HCT116 (cell line): ENCODE measurements around the gene NEK9. TPM values are rescaled to one million over a fixed set of nuclear protein-coding genes. Genes with fewer than 3 reads are reported as not detected.

ENCODE experiments used
- ATAC-seq: fragments of 200-7000 bp; cut with Tn5 transposase; 2 replicates; pipeline ENCODE4 v1.9.1; 2020; ENCODE audit warnings: mild to moderate bottlenecking, moderate library complexity
- BruUV-seq: library from RNA; stranded (reverse); fragments of 400-500 nt; replicated peaks from 2 replicates; lab custom pipeline; 2021; lab: Mats Ljungman, UMichigan
- CTCF ChIA-PET: fragments of 300-600 bp; sonication (Branson Sonifier 250); formaldehyde crosslinking; loops from one replicate; lab custom pipeline; 2021; ENCODE audit warnings: antibody characterized with exemption; lab: Charles Lee
- POLR2A ChIA-PET: fragments of 300-600, 350-600 bp; sonication (Branson Sonifier 250); formaldehyde crosslinking; loops from one replicate; lab custom pipeline; 2021; ENCODE audit warnings: antibody characterized with exemption; lab: Charles Lee
- RAD21 ChIA-PET, 2 experiments: fragments of 300-600 bp; sonication (Branson Sonifier 250); formaldehyde crosslinking; loops; one replicate each; lab custom pipeline; 2023; ENCODE audit warnings: low total read pairs in 2 of 2; ENCODE audit not compliant: uncharacterized antibody in 2 of 2, unreplicated experiment in 2 of 2, low non-redundant PET in 1 of 2; lab: Charles Lee
- DNase-seq: peaks from one replicate; pipeline ENCODE4 v3.0.0-alpha.2; 2010; ENCODE audit warnings: low read depth, low spot score
- H2AFZ ChIP-seq: fragments of 200-600 bp; shearing (Covaris generic), sonication (generic); 2 replicates; pipeline ENCODE4 v1.6.1; 2017; ENCODE audit warnings: low read depth, mixed run types, mixed read lengths, antibody characterized with exemption, low read length; ENCODE audit not compliant: poor library complexity, severe bottlenecking
- H3K27ac ChIP-seq: 2 replicates; pipeline ENCODE4 v1.5.1; 2012; ENCODE audit warnings: low read depth, low read length
- H3K27me3 ChIP-seq: fragments of 200-600 bp; sonication (generic); 2 replicates; pipeline ENCODE4 v1.6.1; 2016; ENCODE audit warnings: mixed run types, low read length, mixed read lengths; ENCODE audit not compliant: insufficient read depth
- H3K36me3 ChIP-seq, 2 experiments: fragments of 200-500 bp in 1 of 2; fragments of 200-600 bp in 1 of 2; sonication (Bioruptor generic) in 1 of 2; sonication (generic) in 1 of 2; 2 replicates each; pipeline versions ENCODE4 v1.5.1 to v1.6.1; 2014 to 2016; ENCODE audit warnings: low read length in 2 of 2, inconsistent platforms in 1 of 2, mixed read lengths in 1 of 2, mixed run types in 1 of 2; ENCODE audit not compliant: insufficient read depth in 2 of 2, control insufficient read depth in 1 of 2
- H3K4me1 ChIP-seq, 2 experiments: fragments of 200-600 bp in 1 of 2; sonication (generic) in 1 of 2; 2 replicates each; pipeline versions ENCODE4 v1.5.1 to v1.6.1; 2012 to 2017; ENCODE audit warnings: low read length in 2 of 2, inconsistent platforms in 1 of 2, mild to moderate bottlenecking in 1 of 2, mixed read lengths in 1 of 2, mixed run types in 1 of 2, moderate library complexity in 1 of 2; ENCODE audit not compliant: insufficient read depth in 2 of 2, control insufficient read depth in 1 of 2
- H3K4me2 ChIP-seq: fragments of 200-600 bp; sonication (generic); 2 replicates; pipeline ENCODE4 v1.6.1; 2017; ENCODE audit warnings: mixed run types, low read length, mixed read lengths
- H3K4me3 ChIP-seq, 2 experiments: fragments of 200-600 bp in 1 of 2; sonication (generic) in 1 of 2; replicated peaks in 1 of 2; 2 replicates each; pipeline ENCODE4 v1.5.1; 2011 to 2016; ENCODE audit warnings: low read length in 2 of 2, control low read depth in 1 of 2, low read depth in 1 of 2, mild to moderate bottlenecking in 1 of 2, mixed read lengths in 1 of 2, mixed run types in 1 of 2
- H3K79me2 ChIP-seq: fragments of 200-600 bp; sonication (generic); 2 replicates; pipeline ENCODE4 v1.6.1; 2017; ENCODE audit warnings: mild to moderate bottlenecking, mixed run types, low read length, moderate library complexity, mixed read lengths; ENCODE audit not compliant: insufficient read depth
- H3K9ac ChIP-seq: fragments of 200-600 bp; sonication (generic); 2 replicates; pipeline ENCODE4 v1.6.1; 2016; ENCODE audit warnings: low read length, mixed read lengths
- H3K9me2 ChIP-seq: fragments of 200-600 bp; sonication (generic), shearing (Covaris generic); 2 replicates; pipeline ENCODE4 v1.6.1; 2017; ENCODE audit warnings: mixed run types, mild to moderate bottlenecking, moderate library complexity; ENCODE audit not compliant: insufficient read depth
- H3K9me3 ChIP-seq, 2 experiments: fragments of 200-500 bp in 1 of 2; fragments of 200-600 bp in 1 of 2; sonication (Bioruptor generic) in 1 of 2; sonication (generic) in 1 of 2; 2 replicates each; pipeline ENCODE4 v1.6.1; 2014 to 2017; ENCODE audit warnings: low read length in 2 of 2, mixed read lengths in 2 of 2, inconsistent platforms in 1 of 2, low read depth in 1 of 2, mild to moderate bottlenecking in 1 of 2, mixed run types in 1 of 2, moderate library complexity in 1 of 2; ENCODE audit not compliant: control insufficient read depth in 1 of 2, insufficient read depth in 1 of 2
- H4K20me1 ChIP-seq: fragments of 200-600 bp; sonication (generic), shearing (Covaris generic); 2 replicates; pipeline ENCODE4 v1.6.1; 2017; ENCODE audit warnings: mixed run types, mild to moderate bottlenecking, moderate library complexity; ENCODE audit not compliant: insufficient read depth
- CBX3 ChIP-seq: IDR thresholded peaks from 2 replicates; pipeline ENCODE4 v1.6.1; 2012; ENCODE audit warnings: low read depth
- CEBPB ChIP-seq: IDR thresholded peaks from 2 replicates; pipeline ENCODE4 v1.6.1; 2012; ENCODE audit warnings: low read depth
- ELF1 ChIP-seq: IDR thresholded peaks from 2 replicates; pipeline ENCODE4 v1.6.1; 2012; ENCODE audit warnings: low read depth, borderline replicate concordance
- EZH2 ChIP-seq: fragments of 200-600 bp; sonication (generic); IDR thresholded peaks from 2 replicates; pipeline ENCODE4 v1.6.1; 2017; ENCODE audit warnings: antibody characterized with exemption, mixed run types
- FOSL1 ChIP-seq: IDR thresholded peaks from 2 replicates; pipeline ENCODE4 v1.6.1; 2012; ENCODE audit warnings: low read depth
- POLR2A ChIP-seq: IDR thresholded peaks from 2 replicates; pipeline ENCODE4 v1.7.0; 2011; ENCODE audit warnings: borderline replicate concordance; ENCODE audit not compliant: insufficient read depth, insufficient read length; ENCODE audit errors: extremely low read depth
- POLR2AphosphoS5 ChIP-seq: IDR thresholded peaks from 2 replicates; pipeline ENCODE4 v1.6.1; 2011; ENCODE audit warnings: mild to moderate bottlenecking, low read depth, low read length, moderate library complexity
- RAD21 ChIP-seq: IDR thresholded peaks from 2 replicates; pipeline ENCODE4 v1.6.1; 2012; ENCODE audit warnings: low read depth, mild to moderate bottlenecking
- SIN3A ChIP-seq: IDR thresholded peaks from 2 replicates; pipeline ENCODE4 v1.6.1; 2012; ENCODE audit warnings: low read depth
- SP1 ChIP-seq: IDR thresholded peaks from 2 replicates; pipeline ENCODE4 v1.6.1; 2012; ENCODE audit warnings: low read depth
- TCF7L2 ChIP-seq: IDR thresholded peaks from 2 replicates; pipeline ENCODE4 v1.7.0; 2011; ENCODE audit warnings: borderline replicate concordance, inconsistent platforms; ENCODE audit not compliant: insufficient read depth, insufficient read length; ENCODE audit errors: extremely low read depth
- YY1 ChIP-seq: IDR thresholded peaks from 2 replicates; pipeline ENCODE4 v1.6.1; 2011; ENCODE audit warnings: low read length, low read depth, moderate library complexity, mild to moderate bottlenecking; ENCODE audit not compliant: insufficient replicate concordance; ENCODE audit errors: extremely low read depth
- ZFX ChIP-seq: fragments of 450-650 bp; IDR thresholded peaks from 2 replicates; pipeline ENCODE4 v1.6.1; 2017
- ZNF274 ChIP-seq: fragments of 200-500 bp; sonication (Bioruptor generic); IDR thresholded peaks from 2 replicates; pipeline ENCODE4 v1.6.1; 2014; ENCODE audit warnings: mild to moderate bottlenecking, low read depth, low read length, inconsistent platforms
- intact Hi-C: fragments of 100-400 bp; cut with micrococcal nuclease; formaldehyde crosslinking; loops from 2 replicates; pipeline ENCODE4 v1.10.0; 2022
- total RNA-seq: library from RNA; stranded (reverse); gene quantifications from one replicate; pipeline ENCODE4 v1.2.1, GENCODE V29; 2021; ENCODE audit not compliant: unreplicated experiment
- TF ChIP-seq, protein P1 (sequence below): IDR thresholded peaks from 2 replicates; pipeline ENCODE4 v1.6.1; 2012
- TF ChIP-seq, protein P2 (sequence below), 3 experiments: fragments of 200-600 bp in 1 of 3; sonication (generic) in 1 of 3; IDR thresholded peaks in 2 of 3; conservative IDR thresholded peaks in 1 of 3; 2 replicates each; pipeline ENCODE4 v1.5.1; 2012 to 2017; ENCODE audit warnings: low read depth in 2 of 3, low read length in 2 of 3, antibody characterized with exemption in 1 of 3, borderline replicate concordance in 1 of 3, control low read depth in 1 of 3, mild to moderate bottlenecking in 1 of 3, mixed read lengths in 1 of 3, mixed run types in 1 of 3, moderate library complexity in 1 of 3; ENCODE audit not compliant: insufficient read depth in 1 of 3
- TF ChIP-seq, protein P3 (sequence below): IDR thresholded peaks from 2 replicates; pipeline ENCODE4 v1.6.1; 2012

NEK9 gene
- total RNA-seq, 1 experiment from 2014 or later = 64.4 TPM

DNA sequence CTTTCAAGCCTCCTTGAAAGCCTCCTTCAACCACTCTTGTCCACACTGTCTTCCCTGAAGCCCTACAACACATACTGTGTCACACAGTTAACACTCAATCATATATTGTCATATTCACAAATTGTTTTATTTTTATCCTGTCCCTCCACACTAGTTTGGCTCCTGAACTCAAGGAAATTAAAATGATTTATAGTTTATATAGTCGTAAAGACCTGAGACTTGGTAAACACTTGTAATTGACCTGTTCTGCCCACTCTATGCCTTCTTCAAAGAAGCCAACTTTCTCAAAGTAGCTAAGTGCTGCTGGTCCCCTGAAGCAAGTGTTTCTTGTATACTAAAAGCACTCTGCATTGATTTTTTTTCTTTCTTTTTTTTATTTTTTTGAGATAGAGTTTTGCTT, 15.6 kb upstream of the NEK9 start:
- CTCF ChIA-PET = interaction anchor here (1.2 to 2.0 kb wide), 2 partner anchors 146 to 153 kb away, joined by 3 to 12 read pairs; no protein-coding TSS in a partner anchor

DNA sequence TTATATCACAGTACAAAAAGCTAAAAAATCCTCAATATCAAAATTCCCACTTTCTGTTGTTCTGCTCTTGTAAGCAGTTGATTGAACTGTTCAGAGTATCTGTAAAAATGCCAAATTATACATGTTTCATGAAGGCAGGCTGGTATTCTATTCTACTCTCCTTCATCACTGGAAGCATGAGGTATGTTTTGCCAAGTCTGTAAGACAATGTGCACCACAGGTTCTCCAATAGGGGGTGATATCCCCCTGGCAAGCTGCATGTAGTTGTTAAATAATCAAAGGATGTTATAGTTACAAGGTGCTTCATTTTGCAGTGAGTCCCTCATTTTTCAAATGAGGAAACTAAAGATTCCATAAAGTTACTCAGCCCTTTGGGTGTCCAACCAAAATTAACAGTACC, 15.1 kb upstream of the NEK9 start:
- intact Hi-C loops = no loop called here
- POLR2A ChIA-PET = no interaction called here
- ATAC-seq (peak; percentile 63; the same call in 1 of the 2 replicates), DNase-seq (no peak)
- Histone ChIP-seq H3K27ac (no peak overlapping the region), H3K79me2 (peaks cover 72% of the 10 kb centered on the region), H3K4me1 (no peaks in the 10 kb centered on the region), H3K9me2 (no peaks in the 10 kb centered on the region), H3K9ac (no peak overlapping the region), H4K20me1 (peaks cover 6% of the 10 kb centered on the region), H3K9me3 (no peaks in the 10 kb centered on the region), H3K36me3 (peaks cover 9 to 10% of the 10 kb centered on the region in 2 experiments; a peak in 3 of 4 replicates), H3K4me3 (no peak overlapping the region), H2AFZ (no peak overlapping the region), H3K4me2 (no peak overlapping the region), H3K27me3 (no peaks in the 10 kb centered on the region)
- no TSS peak for BruUV-seq
- CTCF ChIA-PET = interaction anchor here (1.2 to 2.0 kb wide), 2 partner anchors 146 to 154 kb away, joined by 3 to 12 read pairs; no protein-coding TSS in a partner anchor
- RAD21 ChIA-PET = interaction anchor here in 1 of 2 experiments (1.0 kb wide), 1 partner anchor 154 kb away, joined by 3 read pairs; no protein-coding TSS in a partner anchor
- TF ChIP-seq CEBPB (no peak), POLR2AphosphoS5 (no peak), SIN3A (no peak), RAD21 (peak; percentile 64), POLR2A (no peak), ELF1 (no peak), EZH2 (no peak), ZNF274 (no peak), FOSL1 (no peak), CBX3 (no peak), ZFX (no peak), YY1 (no peak)
- TF ChIP-seq, protein P1, sequence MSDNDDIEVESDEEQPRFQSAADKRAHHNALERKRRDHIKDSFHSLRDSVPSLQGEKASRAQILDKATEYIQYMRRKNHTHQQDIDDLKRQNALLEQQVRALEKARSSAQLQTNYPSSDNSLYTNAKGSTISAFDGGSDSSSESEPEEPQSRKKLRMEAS = no peak
- TF ChIP-seq, protein P2, sequence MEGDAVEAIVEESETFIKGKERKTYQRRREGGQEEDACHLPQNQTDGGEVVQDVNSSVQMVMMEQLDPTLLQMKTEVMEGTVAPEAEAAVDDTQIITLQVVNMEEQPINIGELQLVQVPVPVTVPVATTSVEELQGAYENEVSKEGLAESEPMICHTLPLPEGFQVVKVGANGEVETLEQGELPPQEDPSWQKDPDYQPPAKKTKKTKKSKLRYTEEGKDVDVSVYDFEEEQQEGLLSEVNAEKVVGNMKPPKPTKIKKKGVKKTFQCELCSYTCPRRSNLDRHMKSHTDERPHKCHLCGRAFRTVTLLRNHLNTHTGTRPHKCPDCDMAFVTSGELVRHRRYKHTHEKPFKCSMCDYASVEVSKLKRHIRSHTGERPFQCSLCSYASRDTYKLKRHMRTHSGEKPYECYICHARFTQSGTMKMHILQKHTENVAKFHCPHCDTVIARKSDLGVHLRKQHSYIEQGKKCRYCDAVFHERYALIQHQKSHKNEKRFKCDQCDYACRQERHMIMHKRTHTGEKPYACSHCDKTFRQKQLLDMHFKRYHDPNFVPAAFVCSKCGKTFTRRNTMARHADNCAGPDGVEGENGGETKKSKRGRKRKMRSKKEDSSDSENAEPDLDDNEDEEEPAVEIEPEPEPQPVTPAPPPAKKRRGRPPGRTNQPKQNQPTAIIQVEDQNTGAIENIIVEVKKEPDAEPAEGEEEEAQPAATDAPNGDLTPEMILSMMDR (IDR thresholded peaks at IDR 0.05 in 2 of 3, conservative IDR thresholded peaks at IDR 0.05 in 1 of 3; ENCODE audit: borderline replicate concordance in 1 of 3, insufficient read depth in 1 of 3, low read depth in 2 of 3, low read length in 2 of 3) = peak; percentile 44 to 58 (median 51); a peak in 5 of 6 replicates
- TF ChIP-seq, protein P3, sequence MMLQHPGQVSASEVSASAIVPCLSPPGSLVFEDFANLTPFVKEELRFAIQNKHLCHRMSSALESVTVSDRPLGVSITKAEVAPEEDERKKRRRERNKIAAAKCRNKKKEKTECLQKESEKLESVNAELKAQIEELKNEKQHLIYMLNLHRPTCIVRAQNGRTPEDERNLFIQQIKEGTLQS = no peak

More for the DNA sequence above, 15.6 kb upstream of the NEK9 start:
- Histone ChIP-seq H2AFZ (no peak overlapping the region), H3K79me2 (peaks cover 75% of the 10 kb centered on the region), H4K20me1 (peaks cover 6% of the 10 kb centered on the region), H3K9me2 (no peaks in the 10 kb centered on the region), H3K27ac (no peak overlapping the region), H3K4me1 (no peaks in the 10 kb centered on the region), H3K9ac (no peak overlapping the region), H3K27me3 (no peaks in the 10 kb centered on the region), H3K4me3 (no peak overlapping the region), H3K36me3 (peaks cover 9 to 14% of the 10 kb centered on the region in 2 experiments; a peak in 3 of 4 replicates), H3K9me3 (no peaks in the 10 kb centered on the region), H3K4me2 (no peak overlapping the region)
- POLR2A ChIA-PET = no interaction called here
- no peak for DNase-seq
- intact Hi-C loops = no loop called here
- RAD21 ChIA-PET = interaction anchor here in 1 of 2 experiments (0.6 to 1.0 kb wide), 2 partner anchors 153 to 262 kb away, joined by 3 to 4 read pairs; no protein-coding TSS in a partner anchor
- no TSS peak for BruUV-seq
- ATAC-seq = no peak
- TF ChIP-seq YY1 = no peak
- TF ChIP-seq SP1 = no peak
- TF ChIP-seq TCF7L2 = no peak
